NB4 (cell line): Measurements from ENCODE around the gene PDE7B.

Experiments
- POLR2A ChIP-seq: IDR thresholded peaks from 2 replicates; pipeline ENCODE4 v1.6.1; 2011; ENCODE audit warnings: mild to moderate bottlenecking; ENCODE audit not compliant: insufficient read length; ENCODE audit errors: extremely low read depth
- TF ChIP-seq, protein P1 (sequence below): IDR thresholded peaks from one replicate; pipeline ENCODE4 v1.5.1; 2012; ENCODE audit warnings: low read depth, low read length

DNA sequence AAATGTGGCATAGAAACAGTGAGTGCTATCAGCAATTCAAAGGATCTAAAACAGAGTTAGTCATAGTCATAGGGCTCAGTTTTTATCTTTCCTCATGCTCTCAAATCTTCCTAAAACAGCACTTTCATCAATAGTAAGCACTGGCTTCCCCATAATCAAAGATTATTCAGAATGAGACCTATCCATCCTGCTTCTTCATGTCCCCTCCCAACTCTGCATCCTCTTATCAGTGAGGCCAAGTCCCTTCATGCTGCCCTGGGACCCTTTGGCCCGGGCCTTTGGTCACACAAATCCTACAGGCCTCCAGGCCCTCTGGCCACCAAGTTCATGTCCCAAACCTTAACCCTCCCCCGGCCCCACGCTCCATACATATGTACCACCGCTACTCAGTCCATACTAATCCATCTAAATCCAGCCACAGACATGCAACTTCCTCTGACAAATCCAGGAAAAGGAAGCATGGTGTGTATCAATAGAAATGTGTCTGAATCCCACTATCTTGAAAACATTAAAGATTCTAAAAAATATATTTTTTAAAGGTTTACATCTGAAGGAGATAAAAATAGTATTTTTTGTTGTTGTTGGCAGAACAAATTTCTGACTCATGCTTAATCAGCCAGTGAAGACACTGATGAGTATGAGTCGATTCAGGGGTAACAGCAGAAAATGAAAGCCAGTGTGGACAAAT is 143.5 kb downstream of the PDE7B start:
- TF ChIP-seq, protein P1, sequence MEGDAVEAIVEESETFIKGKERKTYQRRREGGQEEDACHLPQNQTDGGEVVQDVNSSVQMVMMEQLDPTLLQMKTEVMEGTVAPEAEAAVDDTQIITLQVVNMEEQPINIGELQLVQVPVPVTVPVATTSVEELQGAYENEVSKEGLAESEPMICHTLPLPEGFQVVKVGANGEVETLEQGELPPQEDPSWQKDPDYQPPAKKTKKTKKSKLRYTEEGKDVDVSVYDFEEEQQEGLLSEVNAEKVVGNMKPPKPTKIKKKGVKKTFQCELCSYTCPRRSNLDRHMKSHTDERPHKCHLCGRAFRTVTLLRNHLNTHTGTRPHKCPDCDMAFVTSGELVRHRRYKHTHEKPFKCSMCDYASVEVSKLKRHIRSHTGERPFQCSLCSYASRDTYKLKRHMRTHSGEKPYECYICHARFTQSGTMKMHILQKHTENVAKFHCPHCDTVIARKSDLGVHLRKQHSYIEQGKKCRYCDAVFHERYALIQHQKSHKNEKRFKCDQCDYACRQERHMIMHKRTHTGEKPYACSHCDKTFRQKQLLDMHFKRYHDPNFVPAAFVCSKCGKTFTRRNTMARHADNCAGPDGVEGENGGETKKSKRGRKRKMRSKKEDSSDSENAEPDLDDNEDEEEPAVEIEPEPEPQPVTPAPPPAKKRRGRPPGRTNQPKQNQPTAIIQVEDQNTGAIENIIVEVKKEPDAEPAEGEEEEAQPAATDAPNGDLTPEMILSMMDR, result no peak
- no peak for TF ChIP-seq POLR2A
